GM18505 (cell line): Measurements from ENCODE around the gene DCUN1D3.

Experiments used
- ATAC-seq: cut with Tn5 transposase; IDR thresholded peaks from one replicate; pipeline ENCODE4 v1.9.1; 2021; ENCODE audit not compliant: unreplicated experiment
- POLR2A ChIP-seq: IDR thresholded peaks from 4 replicates; pipeline ENCODE4 v1.6.1; 2011; ENCODE audit warnings: borderline replicate concordance; ENCODE audit not compliant: insufficient read depth, insufficient read length; ENCODE audit errors: extremely low read depth

Gene DCUN1D3

DNA sequence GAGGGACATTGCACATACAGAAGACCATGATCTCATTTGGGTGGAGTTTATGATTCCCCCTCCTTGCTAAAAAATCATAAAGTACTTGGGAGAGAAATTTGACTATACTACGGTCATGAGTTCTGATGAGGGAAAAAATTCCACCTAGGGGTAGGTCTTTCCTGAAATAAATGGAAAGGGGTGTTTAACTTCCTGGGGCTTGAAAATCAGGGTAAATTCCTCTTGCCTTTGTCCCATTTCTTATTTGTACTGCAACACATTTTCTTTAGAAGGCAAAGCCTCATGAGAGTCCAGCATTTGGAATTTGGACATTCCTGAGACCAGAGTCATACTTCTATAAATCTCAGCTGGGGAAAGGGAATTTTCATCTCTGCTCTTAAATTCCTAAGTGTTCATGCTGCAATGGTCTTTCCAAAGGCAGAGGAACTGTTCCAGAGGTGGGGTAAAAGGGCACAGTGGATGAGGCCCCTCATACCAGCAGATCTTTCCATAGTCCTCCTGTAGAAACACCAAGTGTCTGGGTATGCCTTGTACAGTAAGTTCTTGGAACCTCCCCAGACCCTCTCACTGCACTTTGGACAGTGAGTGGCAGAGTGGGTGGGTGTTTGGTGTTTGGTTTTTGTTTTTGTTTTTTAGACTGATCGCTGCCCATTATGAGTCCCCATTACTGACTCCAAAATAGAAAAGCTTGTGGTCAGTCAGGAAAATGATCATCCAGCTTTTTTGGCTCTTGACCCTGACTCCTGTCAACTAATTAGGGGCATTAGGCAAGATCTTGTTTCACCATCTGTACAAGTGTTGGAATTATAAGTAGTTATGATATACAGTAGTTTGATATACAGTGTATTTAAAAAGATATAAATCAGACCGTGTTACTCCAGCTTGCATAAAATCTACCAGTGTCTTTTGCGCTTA, 6.4 kb upstream of the DCUN1D3 start:
- ATAC-seq: no peak
- TF ChIP-seq POLR2A: no peak

DNA sequence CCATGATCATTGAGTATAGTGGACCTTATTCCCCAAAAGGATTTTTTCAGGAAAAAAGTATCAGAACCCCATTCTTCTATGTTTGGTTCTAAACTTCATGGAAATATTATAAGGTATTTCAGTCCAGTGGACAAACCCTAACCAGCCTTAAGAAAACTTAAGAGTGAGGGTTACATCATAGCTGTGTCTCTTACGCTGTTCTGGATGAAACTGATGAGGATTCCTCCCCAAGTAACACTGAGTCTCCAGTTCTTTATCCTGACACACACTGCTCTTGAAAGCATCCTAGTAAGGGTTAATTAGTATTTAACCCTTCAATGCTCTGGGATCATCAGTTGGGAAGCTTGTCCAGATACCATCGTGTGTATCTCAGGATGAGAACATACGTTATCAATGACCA, 5.4 kb upstream of the DCUN1D3 start:
- ATAC-seq: no peak

DNA sequence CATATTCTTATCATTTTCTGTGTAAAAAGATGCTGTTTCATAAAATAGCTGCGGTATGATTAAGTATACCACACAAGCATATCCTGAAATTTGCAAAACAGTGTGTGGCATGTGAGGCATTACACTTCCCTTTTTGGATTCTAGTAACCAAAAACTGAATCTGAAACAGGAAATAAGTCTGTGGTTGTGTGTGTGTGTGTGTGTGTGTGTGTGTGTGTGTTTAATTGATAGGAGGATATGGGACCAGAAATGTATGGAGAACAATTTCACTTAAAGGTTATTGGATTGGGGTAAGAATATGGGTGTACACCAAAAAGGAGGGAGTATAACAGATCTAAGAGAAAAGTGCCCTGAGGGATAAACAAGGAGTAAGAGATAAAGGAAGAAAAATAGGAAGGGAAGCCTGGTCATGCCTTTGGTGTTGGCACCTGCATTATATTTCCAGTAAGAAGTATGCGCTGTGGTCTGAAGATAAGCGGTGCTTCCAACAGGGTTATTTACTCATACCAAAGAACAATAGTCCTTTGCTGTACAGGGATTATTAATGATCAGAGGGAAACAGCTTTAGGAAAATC, 4.4 kb upstream of the DCUN1D3 start:
- ATAC-seq: no peak
- no peak for TF ChIP-seq POLR2A

More for the DNA sequence above, 5.4 kb upstream of the DCUN1D3 start:
- TF ChIP-seq POLR2A: no peak

DNA sequence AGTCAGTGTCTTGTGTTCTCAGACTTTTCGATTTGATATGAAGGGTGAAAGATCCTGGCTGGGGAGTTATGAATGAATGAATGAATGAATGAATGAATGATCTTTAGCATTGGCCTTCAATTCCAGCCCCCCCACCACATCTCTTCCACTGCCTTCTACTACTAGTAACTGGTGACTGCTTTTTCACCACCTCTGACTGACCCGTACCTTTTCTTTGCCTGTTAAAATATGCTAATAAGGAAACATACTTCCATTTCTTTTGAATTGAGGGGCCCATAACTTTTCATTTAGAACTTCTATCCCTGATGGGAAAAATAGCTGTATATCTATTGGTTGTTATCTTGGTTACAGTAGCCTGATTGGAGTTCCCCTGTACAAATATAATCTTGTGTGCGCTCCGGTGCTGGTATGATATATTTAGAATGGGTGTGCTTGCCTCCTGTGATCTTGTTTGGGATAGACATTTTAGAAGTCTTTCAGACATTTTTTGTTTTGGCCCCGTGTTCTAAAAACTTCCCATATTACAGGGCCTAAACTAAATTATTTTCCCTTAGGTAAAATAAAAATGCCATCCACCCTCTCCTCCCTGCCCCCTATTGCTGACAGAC, 3.8 kb upstream of the DCUN1D3 start:
- TF ChIP-seq POLR2A: no peak
- ATAC-seq: no peak

DNA sequence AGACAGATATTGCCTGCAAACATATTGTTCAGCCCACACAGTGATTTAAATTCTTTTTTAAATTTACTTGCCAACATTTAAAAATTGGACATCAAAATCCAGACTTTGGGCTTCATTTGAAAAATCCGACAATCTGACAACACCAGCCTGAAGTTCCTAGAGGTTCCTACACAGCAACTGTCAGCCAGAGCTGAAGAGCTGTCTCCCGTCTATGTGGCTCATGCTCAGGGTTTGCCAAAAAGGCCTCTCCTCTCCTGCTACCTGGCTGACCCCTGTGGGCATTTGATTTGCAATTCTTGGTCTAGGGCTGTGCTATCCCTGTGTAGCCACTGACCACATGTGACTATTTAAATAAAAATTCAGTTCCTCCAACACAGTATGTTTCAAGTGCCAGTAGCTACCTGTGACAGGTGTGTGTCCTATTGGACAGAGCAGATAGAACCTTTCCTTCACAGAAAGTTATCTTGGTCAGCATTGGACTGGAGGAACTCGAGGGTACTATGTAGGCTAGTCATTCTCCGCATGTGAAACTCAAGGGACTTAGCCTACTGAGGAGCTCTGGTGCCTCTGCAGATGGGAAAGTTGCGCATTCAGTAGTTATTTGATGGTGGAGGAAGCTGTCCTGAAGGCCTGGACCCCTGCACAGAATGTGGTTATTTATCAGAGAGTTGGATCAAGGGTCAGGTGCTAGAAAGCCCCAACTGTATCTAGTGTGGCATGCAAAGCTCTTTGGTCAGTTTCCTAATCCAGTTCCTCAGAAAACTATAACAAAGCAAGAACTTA, 3.1 kb upstream of the DCUN1D3 start:
- no peak for TF ChIP-seq POLR2A
- no peak for ATAC-seq

DNA sequence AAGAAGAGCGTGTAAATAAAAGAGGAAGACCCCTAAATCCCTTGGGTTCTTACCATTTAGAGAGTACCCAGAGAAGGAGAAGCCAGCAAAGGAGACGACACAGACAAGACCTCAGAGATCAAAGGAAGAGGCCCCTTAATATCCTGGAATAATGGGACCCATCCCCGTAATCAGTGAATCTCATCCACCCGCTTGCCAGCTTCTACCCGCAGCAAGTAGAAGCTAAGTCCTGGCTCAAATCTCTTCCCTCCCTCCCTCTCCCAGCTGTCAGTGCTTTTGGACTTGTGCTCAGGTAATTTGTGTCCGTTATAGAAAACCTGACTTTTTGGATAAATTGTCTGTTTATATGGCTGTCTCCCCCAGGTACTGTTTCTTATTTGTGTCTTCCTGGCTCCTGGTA, 2.3 kb upstream of the DCUN1D3 start:
- ATAC-seq: no peak
- TF ChIP-seq POLR2A: no peak

DNA sequence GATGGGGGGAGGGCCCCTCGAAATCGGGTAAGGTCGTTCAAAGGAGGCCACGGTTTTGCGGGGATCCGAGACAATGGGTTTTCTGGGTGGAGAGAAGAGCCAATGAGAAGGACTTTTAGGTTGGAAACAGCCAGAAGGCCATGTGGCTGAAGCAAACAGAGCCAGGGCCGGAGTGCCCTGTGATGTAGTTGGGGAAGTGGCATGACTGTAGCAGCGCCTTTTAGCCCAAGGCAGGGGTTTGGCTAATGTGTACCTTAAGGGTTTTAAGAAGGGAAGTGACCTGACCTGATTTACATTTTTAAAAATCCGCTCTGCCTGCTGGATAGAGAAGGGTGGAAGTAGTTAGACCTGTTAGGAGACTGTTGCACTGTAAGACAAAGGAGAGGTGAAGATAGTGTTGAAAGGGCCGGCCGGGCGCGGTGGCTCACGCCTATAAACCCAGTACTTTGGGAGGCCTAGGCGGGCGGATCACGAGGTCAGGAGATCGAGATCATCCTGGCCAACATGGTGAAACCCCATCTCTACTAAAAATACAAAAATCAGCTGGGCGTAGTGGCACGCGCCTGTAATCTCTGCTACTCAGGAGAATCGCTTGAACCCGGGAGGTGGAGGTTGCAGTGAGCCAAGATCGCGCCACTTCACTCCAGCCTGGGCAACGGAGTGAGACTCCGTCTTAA, 1.4 kb upstream of the DCUN1D3 start:
- ATAC-seq: no peak
- peak; percentile 56 for TF ChIP-seq POLR2A

- ATAC-seq: no peak
- TF ChIP-seq POLR2A: no peak
Measured at GRCh38 chr16:20901068-20901435, 894 bp upstream of the DCUN1D3 start.

- no peak for TF ChIP-seq POLR2A
- ATAC-seq: no peak
Measured at GRCh38 chr16:20899477-20900298, 470 bp downstream of the DCUN1D3 start.

- no peak for TF ChIP-seq POLR2A
- ATAC-seq: no peak
Measured at GRCh38 chr16:20899071-20899470, 1.1 kb downstream of the DCUN1D3 start.

- no peak for ATAC-seq
- TF ChIP-seq POLR2A: no peak
Measured at GRCh38 chr16:20897922-20898321, 2.2 kb downstream of the DCUN1D3 start.
